ENCODE measurements around the gene PTPRM. TPM values are rescaled to one million over a fixed set of nuclear protein-coding genes. Genes with fewer than 3 reads are reported as not detected.

The PTPRM gene
- total RNA-seq, 4 donors from 2014 or later, result 21.4 to 41.8 (median 29.6) TPM

DNA sequence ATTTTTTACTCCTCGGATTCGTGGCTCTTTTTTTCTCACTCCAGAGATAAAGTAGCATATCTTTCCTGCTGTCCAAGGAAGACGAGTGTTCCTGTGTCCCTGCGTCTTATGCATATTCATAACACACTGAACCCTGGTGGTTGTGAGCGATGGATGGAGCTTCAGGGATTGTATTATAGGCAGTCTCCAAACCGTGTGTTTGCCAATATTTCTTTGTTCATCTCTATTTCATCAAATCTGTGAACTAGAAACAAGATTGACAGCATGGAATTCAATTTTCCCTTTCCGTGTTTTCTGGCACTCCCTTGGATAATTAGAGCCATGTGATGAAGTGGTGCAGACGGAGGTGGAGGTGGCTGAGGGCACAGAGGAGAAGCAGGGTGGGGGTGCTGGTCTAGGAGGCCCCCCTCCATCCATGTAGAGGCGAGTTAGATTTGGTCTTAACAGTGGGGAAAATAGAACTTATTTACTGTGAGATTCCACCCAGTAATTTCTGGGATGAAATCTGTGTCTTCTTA lies 240.9 kb downstream of the PTPRM start:
- no peak for TF ChIP-seq POLR2A (IDR thresholded peaks at IDR 0.05)
- TF ChIP-seq, protein P1, sequence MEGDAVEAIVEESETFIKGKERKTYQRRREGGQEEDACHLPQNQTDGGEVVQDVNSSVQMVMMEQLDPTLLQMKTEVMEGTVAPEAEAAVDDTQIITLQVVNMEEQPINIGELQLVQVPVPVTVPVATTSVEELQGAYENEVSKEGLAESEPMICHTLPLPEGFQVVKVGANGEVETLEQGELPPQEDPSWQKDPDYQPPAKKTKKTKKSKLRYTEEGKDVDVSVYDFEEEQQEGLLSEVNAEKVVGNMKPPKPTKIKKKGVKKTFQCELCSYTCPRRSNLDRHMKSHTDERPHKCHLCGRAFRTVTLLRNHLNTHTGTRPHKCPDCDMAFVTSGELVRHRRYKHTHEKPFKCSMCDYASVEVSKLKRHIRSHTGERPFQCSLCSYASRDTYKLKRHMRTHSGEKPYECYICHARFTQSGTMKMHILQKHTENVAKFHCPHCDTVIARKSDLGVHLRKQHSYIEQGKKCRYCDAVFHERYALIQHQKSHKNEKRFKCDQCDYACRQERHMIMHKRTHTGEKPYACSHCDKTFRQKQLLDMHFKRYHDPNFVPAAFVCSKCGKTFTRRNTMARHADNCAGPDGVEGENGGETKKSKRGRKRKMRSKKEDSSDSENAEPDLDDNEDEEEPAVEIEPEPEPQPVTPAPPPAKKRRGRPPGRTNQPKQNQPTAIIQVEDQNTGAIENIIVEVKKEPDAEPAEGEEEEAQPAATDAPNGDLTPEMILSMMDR (IDR thresholded peaks at IDR 0.05), result no peak
- no peak overlapping the region for H3K4me3 ChIP-seq (ENCODE audit: low read depth, poor library complexity, severe bottlenecking)
- intact Hi-C loops (cut with DNase I; ENCODE audit: low total_unique reads), result no loop called here
- WGBS, 2 donors, result 68 to 70% methylated on average over 9 of the region's 9 CpGs
- no peak for DNase-seq (ENCODE audit: low spot score in 2 of 2)

DNA sequence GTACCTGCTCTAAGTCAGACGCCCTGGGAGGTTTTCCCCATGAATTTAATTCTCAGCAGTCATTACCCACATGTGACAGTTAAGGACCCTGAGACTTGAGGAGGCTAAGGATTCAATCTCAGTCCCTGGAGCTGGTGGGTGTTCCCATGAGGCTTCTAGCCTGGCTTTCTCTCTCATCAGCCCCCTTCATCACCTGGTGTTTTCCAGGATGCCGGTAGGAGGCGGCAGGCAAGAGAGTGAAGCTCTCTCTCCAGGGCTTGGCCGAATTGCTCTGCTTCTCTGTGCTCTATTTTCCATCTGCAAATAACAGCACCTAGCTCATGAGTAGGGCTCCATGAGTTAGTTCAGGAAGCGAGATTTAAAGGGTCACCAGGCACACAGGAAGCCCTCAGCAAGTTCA lies 241.9 kb downstream of the PTPRM start:
- intact Hi-C loops (cut with DNase I; ENCODE audit: low total_unique reads), result no loop called here
- 68 to 93% methylated on average over 5 of the region's 5 CpGs for WGBS, 2 donors
- no peak overlapping the region for H3K4me3 ChIP-seq (ENCODE audit: low read depth, poor library complexity, severe bottlenecking)
- no peak for DNase-seq (ENCODE audit: low spot score in 2 of 2)
- TF ChIP-seq, protein P1 (IDR thresholded peaks at IDR 0.05), result no peak
- no peak for TF ChIP-seq POLR2A (IDR thresholded peaks at IDR 0.05)

DNA sequence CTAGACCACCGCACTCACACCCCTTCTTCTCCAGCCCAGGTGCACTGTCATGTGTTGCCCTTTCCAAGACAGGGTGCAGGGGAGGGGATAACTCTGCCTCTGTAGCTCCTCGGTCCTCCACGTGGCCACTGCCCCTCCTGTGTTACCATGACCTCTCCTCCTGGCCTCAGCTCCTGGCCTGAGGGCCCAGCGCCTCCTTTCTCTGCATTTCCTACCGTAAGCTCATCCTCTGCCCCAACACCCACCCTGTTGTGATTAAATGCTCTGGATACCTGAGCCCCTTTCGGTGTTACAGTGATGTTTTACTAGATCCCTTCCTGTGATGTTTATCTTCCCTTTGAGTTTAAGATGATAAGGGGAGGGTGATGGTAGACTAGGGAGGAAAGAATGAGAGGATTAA lies 242.3 kb downstream of the PTPRM start:
- no peak overlapping the region for H3K4me3 ChIP-seq (ENCODE audit: low read depth, poor library complexity, severe bottlenecking)
- no peak for DNase-seq (ENCODE audit: low spot score in 2 of 2)
- TF ChIP-seq POLR2A (IDR thresholded peaks at IDR 0.05), result no peak
- TF ChIP-seq, protein P1 (IDR thresholded peaks at IDR 0.05), result no peak
- intact Hi-C loops (cut with DNase I; ENCODE audit: low total_unique reads), result no loop called here
- 83 to 86% methylated on average over 6 of the region's 6 CpGs for WGBS, 2 donors

DNA sequence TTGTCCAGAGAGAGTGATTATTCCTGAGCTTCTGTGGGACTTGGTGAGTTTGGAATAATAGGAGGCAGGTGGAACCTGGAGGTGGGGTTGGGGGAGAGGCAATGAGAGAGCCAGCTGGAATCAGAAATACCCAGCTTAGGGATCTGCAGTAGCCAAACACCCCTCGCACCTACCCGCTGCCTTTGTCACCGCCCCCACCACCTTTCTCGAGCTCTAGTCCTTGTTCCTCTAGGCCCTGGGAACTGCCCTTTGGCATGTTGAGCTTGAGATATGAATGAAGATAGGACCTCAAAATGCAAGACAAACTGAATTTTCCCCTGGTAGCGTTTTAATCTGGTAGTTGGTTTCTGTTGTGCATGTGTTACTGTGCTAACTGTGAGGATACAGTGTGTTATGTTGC lies 242.9 kb downstream of the PTPRM start:
- DNase-seq (ENCODE audit: low spot score in 2 of 2), result no peak

DNA sequence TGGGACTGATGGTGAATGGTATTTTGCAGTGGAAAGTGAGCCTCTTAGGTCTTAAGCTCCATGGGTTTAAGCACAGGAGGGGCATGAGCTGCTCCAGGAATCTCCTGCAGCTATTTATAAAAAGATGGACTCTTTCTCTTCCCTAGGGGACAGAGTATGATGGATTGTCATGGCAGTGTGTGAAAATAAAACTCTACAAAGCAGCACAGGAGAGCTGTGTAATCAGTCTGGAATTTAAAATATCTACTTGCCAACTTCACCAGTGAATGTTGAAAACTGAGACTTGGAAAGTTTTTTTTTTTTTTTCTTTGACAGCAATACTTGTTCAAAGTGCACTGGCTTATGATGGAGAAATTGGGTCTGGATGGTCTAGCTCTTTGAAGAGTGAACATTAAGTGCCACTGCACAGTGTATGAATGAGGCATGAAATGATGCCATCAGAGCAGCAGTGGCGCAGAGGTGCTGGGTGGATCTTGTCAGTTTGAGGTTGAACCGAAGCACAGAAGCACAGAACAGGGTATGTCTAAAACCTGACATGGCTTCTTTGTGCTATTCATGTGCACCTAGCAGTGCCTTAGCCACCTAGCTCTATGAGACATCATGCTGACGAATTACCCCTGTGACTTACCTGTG lies 245.4 kb downstream of the PTPRM start:
- WGBS, 2 donors, result 86 to 89% methylated on average over 3 of the region's 3 CpGs
- H3K4me3 ChIP-seq (ENCODE audit: low read depth, poor library complexity, severe bottlenecking), result no peak overlapping the region
- DNase-seq (ENCODE audit: low spot score in 2 of 2), result no peak
- intact Hi-C loops (cut with DNase I; ENCODE audit: low total_unique reads), result no loop called here
- TF ChIP-seq, protein P1 (IDR thresholded peaks at IDR 0.05), result no peak
- no peak for TF ChIP-seq POLR2A (IDR thresholded peaks at IDR 0.05)

More for the DNA sequence above, 242.9 kb downstream of the PTPRM start:
- no peak for TF ChIP-seq POLR2A (IDR thresholded peaks at IDR 0.05)
- TF ChIP-seq, protein P1 (IDR thresholded peaks at IDR 0.05), result no peak
- intact Hi-C loops (cut with DNase I; ENCODE audit: low total_unique reads), result no loop called here
- WGBS, 2 donors, result 88 to 93% methylated on average over 5 of the region's 5 CpGs
- no peak overlapping the region for H3K4me3 ChIP-seq (ENCODE audit: low read depth, poor library complexity, severe bottlenecking)

DNA sequence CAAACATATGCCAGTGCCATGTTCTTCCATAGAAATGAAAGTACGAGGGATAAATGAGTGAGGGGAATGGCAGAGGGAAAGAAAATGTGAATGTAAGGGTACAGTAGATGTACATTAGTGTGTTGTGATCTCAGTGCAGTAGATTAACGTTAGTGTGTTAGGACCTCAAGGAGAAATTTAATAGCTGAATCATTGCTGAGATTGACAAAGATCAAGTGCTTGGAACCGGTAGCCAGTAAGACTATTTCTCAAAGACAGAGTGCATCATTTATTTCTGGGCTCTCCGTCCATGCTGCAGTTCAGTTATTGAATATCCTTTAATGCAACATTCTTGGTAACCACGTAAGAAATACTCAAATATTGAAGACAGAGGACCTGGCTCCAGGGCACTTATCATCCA lies 246.0 kb downstream of the PTPRM start:
- TF ChIP-seq POLR2A (IDR thresholded peaks at IDR 0.05), result no peak
- TF ChIP-seq, protein P1 (IDR thresholded peaks at IDR 0.05), result no peak
- 89 to 90% methylated on average over 5 of the region's 5 CpGs for WGBS, 2 donors

More for the DNA sequence above, 246.0 kb downstream of the PTPRM start:
- H3K4me3 ChIP-seq (ENCODE audit: low read depth, poor library complexity, severe bottlenecking), result no peak overlapping the region
- no peak for DNase-seq (ENCODE audit: low spot score in 2 of 2)
- intact Hi-C loops (cut with DNase I; ENCODE audit: low total_unique reads), result no loop called here

All from lower leg skin (tissue), 4 donors.